ENCODE data around the gene PTPRN2. TPM values are rescaled to one million over a fixed set of nuclear protein-coding genes. Genes with fewer than 3 reads are reported as not detected.

The PTPRN2 gene
- total RNA-seq, 1 experiment from 2014 or later = 1.1 TPM

DNA sequence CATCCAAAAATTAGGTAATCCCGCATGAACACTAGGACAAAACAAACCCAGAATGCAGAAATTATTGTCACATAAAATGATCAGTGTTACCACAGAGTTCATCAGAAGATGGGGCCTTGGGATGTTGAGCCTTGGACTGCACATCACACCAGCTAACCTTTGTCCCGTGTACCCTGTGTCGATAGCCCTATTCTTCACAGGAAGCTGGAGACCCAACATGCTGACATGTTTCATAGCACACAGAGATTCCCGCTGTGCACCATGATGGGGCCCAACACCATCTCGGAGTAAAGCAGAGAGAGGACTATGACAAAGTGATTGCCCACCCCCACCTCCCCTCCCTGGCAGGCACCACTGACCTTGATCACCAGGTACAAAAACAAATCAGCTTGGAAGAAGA lies 4.5 kb downstream of the PTPRN2 start:
- intact Hi-C loops (cut with micrococcal nuclease; ENCODE audit: unreplicated experiment) = no loop called here
- ATAC-seq = no peak
- TF ChIP-seq SIN3A (IDR thresholded peaks at IDR 0.05; ENCODE audit: borderline replicate concordance, insufficient read depth, low read depth, low read length) (no peak), REST (IDR thresholded peaks at IDR 0.05; ENCODE audit: insufficient read depth in 1 of 2, low read depth in 2 of 2, low read length in 1 of 2) (no peak), TCF7L2 (IDR thresholded peaks at IDR 0.05; ENCODE audit: low read depth, low read length) (no peak), POLR2AphosphoS5 (IDR thresholded peaks at IDR 0.05; ENCODE audit: low read depth, low read length) (no peak)
- TF ChIP-seq, protein P1, sequence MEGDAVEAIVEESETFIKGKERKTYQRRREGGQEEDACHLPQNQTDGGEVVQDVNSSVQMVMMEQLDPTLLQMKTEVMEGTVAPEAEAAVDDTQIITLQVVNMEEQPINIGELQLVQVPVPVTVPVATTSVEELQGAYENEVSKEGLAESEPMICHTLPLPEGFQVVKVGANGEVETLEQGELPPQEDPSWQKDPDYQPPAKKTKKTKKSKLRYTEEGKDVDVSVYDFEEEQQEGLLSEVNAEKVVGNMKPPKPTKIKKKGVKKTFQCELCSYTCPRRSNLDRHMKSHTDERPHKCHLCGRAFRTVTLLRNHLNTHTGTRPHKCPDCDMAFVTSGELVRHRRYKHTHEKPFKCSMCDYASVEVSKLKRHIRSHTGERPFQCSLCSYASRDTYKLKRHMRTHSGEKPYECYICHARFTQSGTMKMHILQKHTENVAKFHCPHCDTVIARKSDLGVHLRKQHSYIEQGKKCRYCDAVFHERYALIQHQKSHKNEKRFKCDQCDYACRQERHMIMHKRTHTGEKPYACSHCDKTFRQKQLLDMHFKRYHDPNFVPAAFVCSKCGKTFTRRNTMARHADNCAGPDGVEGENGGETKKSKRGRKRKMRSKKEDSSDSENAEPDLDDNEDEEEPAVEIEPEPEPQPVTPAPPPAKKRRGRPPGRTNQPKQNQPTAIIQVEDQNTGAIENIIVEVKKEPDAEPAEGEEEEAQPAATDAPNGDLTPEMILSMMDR (IDR thresholded peaks at IDR 0.05) = no peak
- BruUV-seq (replicated peaks) = no TSS peak
- ChIA-PET POLR2A (interaction anchor here (0.6 kb wide), 1 partner anchor 84 kb away, joined by 5 read pairs; no protein-coding TSS in a partner anchor), CTCF (no interaction called here)
- DNase-seq (ENCODE audit: low read depth, low spot score) = no peak
- Histone ChIP-seq H3K9me3 (ENCODE audit: control insufficient read depth, insufficient read depth, low read depth, low read length) (peaks cover 8% of the 10 kb centered on the region; the same call in 1 of the 2 replicates), H3K27me3 (ENCODE audit: control insufficient read depth, insufficient read depth, low read length) (peaks cover 16% of the 10 kb centered on the region), H3K4me3 (ENCODE audit: low read depth in 2 of 2, low read length in 2 of 2) (no peak overlapping the region), H3K4me1 (ENCODE audit: control insufficient read depth, insufficient read depth, low read length) (no peaks in the 10 kb centered on the region; the same call in 1 of the 2 replicates), H3K27ac (ENCODE audit: low read length) (no peak overlapping the region), H3K36me3 (ENCODE audit: control insufficient read depth, insufficient read depth, low read length) (no peaks in the 10 kb centered on the region)
- in situ Hi-C loops (cut with HindIII; ENCODE audit: low pct_unique_long_range_greater_than_20kb, low sequenced_read_pairs) = no loop called here

GRCh38 chr7:158582089-158582456 lies 5.5 kb downstream of the PTPRN2 start:
- ChIA-PET POLR2A (no interaction called here), CTCF (no interaction called here)
- DNase-seq (ENCODE audit: low read depth, low spot score) = no peak
- Histone ChIP-seq H3K27ac (ENCODE audit: low read length) (no peak overlapping the region), H3K4me1 (ENCODE audit: control insufficient read depth, insufficient read depth, low read length) (no peaks in the 10 kb centered on the region; the same call in 1 of the 2 replicates), H3K27me3 (ENCODE audit: control insufficient read depth, insufficient read depth, low read length) (peaks cover 16% of the 10 kb centered on the region), H3K4me3 (ENCODE audit: low read depth in 2 of 2, low read length in 2 of 2) (no peak overlapping the region), H3K36me3 (ENCODE audit: control insufficient read depth, insufficient read depth, low read length) (no peaks in the 10 kb centered on the region), H3K9me3 (ENCODE audit: control insufficient read depth, insufficient read depth, low read depth, low read length) (peaks cover 8% of the 10 kb centered on the region; the same call in 1 of the 2 replicates)
- intact Hi-C loops (cut with micrococcal nuclease; ENCODE audit: unreplicated experiment) = no loop called here
- ATAC-seq = no peak
- no TSS peak for BruUV-seq (replicated peaks)
- TF ChIP-seq POLR2AphosphoS5 (IDR thresholded peaks at IDR 0.05; ENCODE audit: low read depth, low read length) (no peak), TCF7L2 (IDR thresholded peaks at IDR 0.05; ENCODE audit: low read depth, low read length) (no peak), SIN3A (IDR thresholded peaks at IDR 0.05; ENCODE audit: borderline replicate concordance, insufficient read depth, low read depth, low read length) (no peak)
- TF ChIP-seq, protein P1 (IDR thresholded peaks at IDR 0.05) = no peak
- in situ Hi-C loops (cut with HindIII; ENCODE audit: low pct_unique_long_range_greater_than_20kb, low sequenced_read_pairs) = no loop called here
